ENCODE measurements around the gene POLA2. TPM values are rescaled to one million over a fixed set of nuclear protein-coding genes. Genes with fewer than 3 reads are reported as not detected.
A peak's percentile ranks its signal among the peaks of the same experiment; 100 is the strongest.

The POLA2 gene
- total RNA-seq, 1 donor from 2014 or later: 8.6 TPM

DNA sequence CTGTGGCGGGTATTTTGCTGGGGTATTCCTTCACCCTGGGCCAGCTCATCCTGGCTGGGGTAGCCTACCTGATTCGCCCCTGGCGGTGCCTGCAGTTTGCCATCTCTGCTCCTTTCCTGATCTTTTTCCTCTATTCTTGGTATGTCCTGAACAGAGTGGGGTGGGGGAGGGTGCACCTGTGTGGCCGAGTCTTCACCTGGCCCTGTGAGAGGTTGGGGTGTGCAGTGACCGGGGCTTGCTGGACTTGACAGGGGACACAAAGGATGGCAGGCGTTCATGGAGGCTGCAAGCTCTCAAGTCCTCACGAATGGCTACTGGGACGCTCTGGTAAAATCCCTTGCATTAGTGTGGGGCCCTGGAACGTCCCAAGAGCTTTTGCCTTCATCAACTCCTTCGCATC is 40.7 kb upstream of the POLA2 start:
- Mint-ChIP-seq H3K27me3 (ENCODE audit: unreplicated experiment) (peaks cover 2% of the 10 kb centered on the region), H3K4me1 (ENCODE audit: low read depth, unreplicated experiment) (peaks cover 2% of the 10 kb centered on the region), H3K27ac (ENCODE audit: unreplicated experiment) (no peak overlapping the region), H3K36me3 (ENCODE audit: unreplicated experiment) (no peaks in the 10 kb centered on the region), H3K9me3 (ENCODE audit: unreplicated experiment) (no peaks in the 10 kb centered on the region), H3K4me3 (ENCODE audit: unreplicated experiment) (no peak overlapping the region)
- TF ChIP-seq, protein P1, sequence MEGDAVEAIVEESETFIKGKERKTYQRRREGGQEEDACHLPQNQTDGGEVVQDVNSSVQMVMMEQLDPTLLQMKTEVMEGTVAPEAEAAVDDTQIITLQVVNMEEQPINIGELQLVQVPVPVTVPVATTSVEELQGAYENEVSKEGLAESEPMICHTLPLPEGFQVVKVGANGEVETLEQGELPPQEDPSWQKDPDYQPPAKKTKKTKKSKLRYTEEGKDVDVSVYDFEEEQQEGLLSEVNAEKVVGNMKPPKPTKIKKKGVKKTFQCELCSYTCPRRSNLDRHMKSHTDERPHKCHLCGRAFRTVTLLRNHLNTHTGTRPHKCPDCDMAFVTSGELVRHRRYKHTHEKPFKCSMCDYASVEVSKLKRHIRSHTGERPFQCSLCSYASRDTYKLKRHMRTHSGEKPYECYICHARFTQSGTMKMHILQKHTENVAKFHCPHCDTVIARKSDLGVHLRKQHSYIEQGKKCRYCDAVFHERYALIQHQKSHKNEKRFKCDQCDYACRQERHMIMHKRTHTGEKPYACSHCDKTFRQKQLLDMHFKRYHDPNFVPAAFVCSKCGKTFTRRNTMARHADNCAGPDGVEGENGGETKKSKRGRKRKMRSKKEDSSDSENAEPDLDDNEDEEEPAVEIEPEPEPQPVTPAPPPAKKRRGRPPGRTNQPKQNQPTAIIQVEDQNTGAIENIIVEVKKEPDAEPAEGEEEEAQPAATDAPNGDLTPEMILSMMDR (IDR thresholded peaks at IDR 0.05; ENCODE audit: partially characterized antibody, unreplicated experiment): no peak
- no peak for DNase-seq

DNA sequence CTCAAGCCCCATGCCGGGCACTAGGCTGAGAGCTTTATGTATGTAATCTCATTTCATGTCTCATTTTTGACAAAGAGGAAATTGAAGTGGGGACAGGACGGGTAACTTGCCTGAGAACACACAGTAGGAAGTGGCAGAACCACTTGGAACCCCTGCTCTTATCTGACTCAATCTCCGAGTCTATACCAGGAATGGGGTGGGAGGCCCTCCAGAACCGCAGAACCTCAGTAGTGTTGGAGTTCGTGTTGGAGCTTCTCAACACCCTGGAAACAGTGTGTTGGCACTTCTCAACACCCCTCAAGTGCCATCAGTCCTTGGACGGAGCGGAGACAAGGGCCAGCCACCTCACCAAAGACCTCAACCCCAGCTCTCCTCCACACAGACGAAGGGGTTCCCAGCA is 38.8 kb upstream of the POLA2 start:
- DNase-seq: no peak
- Mint-ChIP-seq H3K4me1 (ENCODE audit: low read depth, unreplicated experiment) (peaks cover 2% of the 10 kb centered on the region), H3K4me3 (ENCODE audit: unreplicated experiment) (no peak overlapping the region), H3K9me3 (ENCODE audit: unreplicated experiment) (no peaks in the 10 kb centered on the region), H3K36me3 (ENCODE audit: unreplicated experiment) (no peaks in the 10 kb centered on the region), H3K27ac (ENCODE audit: unreplicated experiment) (no peak overlapping the region), H3K27me3 (ENCODE audit: unreplicated experiment) (peaks cover 5% of the 10 kb centered on the region)
- TF ChIP-seq, protein P1 (IDR thresholded peaks at IDR 0.05; ENCODE audit: partially characterized antibody, unreplicated experiment): no peak

DNA sequence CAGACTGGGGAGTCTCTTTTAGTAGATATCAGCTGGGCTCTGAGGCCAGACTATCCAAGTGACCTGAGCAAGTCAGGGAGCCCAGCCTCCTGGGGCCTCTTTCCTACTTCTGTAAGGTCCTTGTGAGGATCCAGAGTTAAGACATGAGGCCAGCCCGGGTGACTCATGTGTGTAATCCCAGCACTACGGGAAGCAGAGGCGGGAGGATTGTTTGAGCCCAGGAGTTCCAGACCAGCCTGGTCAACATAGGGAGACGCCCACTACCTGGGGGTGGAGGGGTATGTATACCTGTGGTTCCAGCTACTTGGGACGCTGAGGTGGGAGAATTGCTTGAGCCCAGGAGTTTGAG is 36.9 kb upstream of the POLA2 start:
- no peak overlapping the region for H3K27ac Mint-ChIP-seq (ENCODE audit: unreplicated experiment)
- TF ChIP-seq, protein P1 (IDR thresholded peaks at IDR 0.05; ENCODE audit: partially characterized antibody, unreplicated experiment): no peak
- H3K9me3 Mint-ChIP-seq (ENCODE audit: unreplicated experiment): peaks cover 2% of the 10 kb centered on the region
- H3K4me3 Mint-ChIP-seq (ENCODE audit: unreplicated experiment): no peak overlapping the region
- no peaks in the 10 kb centered on the region for H3K36me3 Mint-ChIP-seq (ENCODE audit: unreplicated experiment)
- peaks cover 9% of the 10 kb centered on the region for H3K27me3 Mint-ChIP-seq (ENCODE audit: unreplicated experiment)
- no peak for DNase-seq
- H3K4me1 Mint-ChIP-seq (ENCODE audit: low read depth, unreplicated experiment): peaks cover 2% of the 10 kb centered on the region

DNA sequence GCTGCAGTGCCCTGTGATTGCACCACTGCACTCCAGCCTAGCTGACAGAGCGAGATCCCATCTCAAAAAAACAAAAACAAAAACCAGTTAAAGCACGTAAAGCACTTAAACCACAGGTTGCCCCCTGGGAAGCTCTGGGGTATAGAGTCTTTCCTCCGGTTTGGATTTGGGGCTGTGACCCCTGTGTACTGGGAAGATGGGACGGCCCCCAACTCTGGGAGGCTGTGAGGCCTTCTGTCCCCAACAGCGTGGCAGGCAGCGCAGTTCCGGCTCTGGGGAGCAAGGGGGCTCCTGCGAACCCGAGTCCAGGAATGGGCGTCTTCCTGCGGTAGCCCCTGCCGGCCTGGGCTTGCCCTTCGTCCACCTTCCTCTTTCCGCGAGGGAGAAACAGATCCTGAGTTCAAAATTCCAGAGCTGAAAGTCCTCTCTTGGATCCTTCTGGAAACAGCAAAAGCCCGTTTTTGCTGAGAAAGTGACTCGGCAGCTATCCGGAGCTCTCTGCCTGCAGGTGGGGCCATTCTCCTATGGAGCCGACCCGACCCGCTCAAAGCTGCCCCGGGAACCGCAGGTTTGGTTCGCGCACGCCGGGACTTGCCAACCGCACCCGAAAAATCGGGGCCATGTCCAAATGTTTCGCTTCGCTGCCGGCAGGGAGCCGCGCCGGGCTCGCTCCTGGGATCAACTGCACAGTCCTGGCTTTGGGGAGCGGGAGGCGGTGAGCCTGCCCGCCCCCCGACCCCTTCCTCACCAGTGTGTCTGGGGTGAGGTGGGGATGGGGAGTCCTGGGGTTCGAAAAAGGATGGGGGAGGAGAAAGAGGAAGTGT is 36.3 kb upstream of the POLA2 start:
- TF ChIP-seq, protein P1 (IDR thresholded peaks at IDR 0.05; ENCODE audit: partially characterized antibody, unreplicated experiment): no peak
- peak overlapping the region; percentile 55 for H3K4me3 Mint-ChIP-seq (ENCODE audit: unreplicated experiment)
- H3K27me3 Mint-ChIP-seq (ENCODE audit: unreplicated experiment): peaks cover 10% of the 10 kb centered on the region
- peak; percentile 50 for DNase-seq
- H3K36me3 Mint-ChIP-seq (ENCODE audit: unreplicated experiment): no peaks in the 10 kb centered on the region
- no peak overlapping the region for H3K27ac Mint-ChIP-seq (ENCODE audit: unreplicated experiment)
- H3K9me3 Mint-ChIP-seq (ENCODE audit: unreplicated experiment): peaks cover 2% of the 10 kb centered on the region
- H3K4me1 Mint-ChIP-seq (ENCODE audit: low read depth, unreplicated experiment): peaks cover 2% of the 10 kb centered on the region

DNA sequence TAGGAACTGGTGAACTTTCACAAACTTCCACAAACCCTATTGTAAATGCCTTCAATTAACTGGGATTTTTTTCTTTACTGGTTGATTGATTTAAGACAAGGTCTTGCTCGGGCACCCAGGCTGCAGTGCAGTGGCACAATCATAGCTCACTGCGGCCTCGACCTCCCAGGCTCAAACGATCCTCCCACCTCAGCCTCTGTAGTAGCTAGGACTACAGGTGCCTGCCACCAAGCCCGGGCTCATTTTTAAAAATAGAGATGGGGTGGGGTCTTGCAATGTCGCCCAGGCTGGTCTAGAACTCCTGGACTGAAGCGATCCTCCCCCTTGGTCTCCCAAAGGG is 35.7 kb upstream of the POLA2 start:
- peak overlapping the region; percentile 55 for H3K4me3 Mint-ChIP-seq (ENCODE audit: unreplicated experiment)
- no peak overlapping the region for H3K27ac Mint-ChIP-seq (ENCODE audit: unreplicated experiment)
- H3K27me3 Mint-ChIP-seq (ENCODE audit: unreplicated experiment): peaks cover 10% of the 10 kb centered on the region
- H3K36me3 Mint-ChIP-seq (ENCODE audit: unreplicated experiment): no peaks in the 10 kb centered on the region
- DNase-seq: no peak
- peaks cover 2% of the 10 kb centered on the region for H3K9me3 Mint-ChIP-seq (ENCODE audit: unreplicated experiment)
- TF ChIP-seq, protein P1 (IDR thresholded peaks at IDR 0.05; ENCODE audit: partially characterized antibody, unreplicated experiment): no peak
- peaks cover 2% of the 10 kb centered on the region for H3K4me1 Mint-ChIP-seq (ENCODE audit: low read depth, unreplicated experiment)
